CD4-positive, alpha-beta T cell treated with Interferon alpha-2 for 1 hour (primary cell): ENCODE data around the gene GBX2.

Source experiments
- DNase-seq, 2 donors: peaks; one replicate each; pipeline ENCODE4 v3.0.0-alpha.2; 2020 to 2022

GBX2 gene

GRCh38 chr2:236168110-236169080 is at the start of gene GBX2:
TSS of gene GBX2 (minus strand) at chr2:236168386. CDS start at chr2:236167971, 415 bp downstream.
- DNase-seq, result no peak

- no peak for DNase-seq
These were observed 49.7 kb upstream of the GBX2 start for GRCh38 chr2:236217926-236218325.

- no peak for DNase-seq
These were observed 48.5 kb upstream of the GBX2 start for GRCh38 chr2:236216711-236217110.

- DNase-seq, result no peak
These were observed 47.7 kb upstream of the GBX2 start for GRCh38 chr2:236215761-236216333.

GRCh38 chr2:236215196-236215595 is 47.0 kb upstream of the GBX2 start:
- no peak for DNase-seq

GRCh38 chr2:236214376-236214995 is 46.3 kb upstream of the GBX2 start:
- no peak for DNase-seq

GRCh38 chr2:236211296-236211695 is 43.1 kb upstream of the GBX2 start:
- DNase-seq, result no peak

GRCh38 chr2:236210536-236210935 is 42.4 kb upstream of the GBX2 start:
- no peak for DNase-seq

- DNase-seq, result no peak
These were observed 41.8 kb upstream of the GBX2 start for GRCh38 chr2:236209996-236210395.

- no peak for DNase-seq
These were observed 41.3 kb upstream of the GBX2 start for GRCh38 chr2:236209535-236209934.

- no peak for DNase-seq
These were observed 40.1 kb upstream of the GBX2 start for GRCh38 chr2:236208019-236208926.

GRCh38 chr2:236207472-236207871 is 39.3 kb upstream of the GBX2 start:
- DNase-seq, result no peak

GRCh38 chr2:236205867-236206645 is 37.9 kb upstream of the GBX2 start:
- DNase-seq, result no peak

GRCh38 chr2:236204953-236205352 is 36.8 kb upstream of the GBX2 start:
- no peak for DNase-seq

- DNase-seq, result no peak
These were observed 32.2 kb upstream of the GBX2 start for GRCh38 chr2:236200378-236200777.

- DNase-seq, result no peak
These were observed 28.2 kb upstream of the GBX2 start for GRCh38 chr2:236196366-236196765.

- DNase-seq, result no peak
These were observed 27.5 kb upstream of the GBX2 start for GRCh38 chr2:236195726-236196125.

- no peak for DNase-seq
These were observed 26.6 kb upstream of the GBX2 start for GRCh38 chr2:236194786-236195185.

- DNase-seq, result no peak
These were observed 24.8 kb upstream of the GBX2 start for GRCh38 chr2:236193026-236193425.

GRCh38 chr2:236190674-236191073 is 22.5 kb upstream of the GBX2 start:
- DNase-seq, result no peak

GRCh38 chr2:236184701-236185100 is 16.5 kb upstream of the GBX2 start:
- no peak for DNase-seq
